ENCODE measurements around the gene UMODL1. TPM values are rescaled to one million over a fixed set of nuclear protein-coding genes. Genes with fewer than 3 reads are reported as not detected.

The UMODL1 gene
- total RNA-seq, 1 donor from 2014 or later, result not detected

DNA sequence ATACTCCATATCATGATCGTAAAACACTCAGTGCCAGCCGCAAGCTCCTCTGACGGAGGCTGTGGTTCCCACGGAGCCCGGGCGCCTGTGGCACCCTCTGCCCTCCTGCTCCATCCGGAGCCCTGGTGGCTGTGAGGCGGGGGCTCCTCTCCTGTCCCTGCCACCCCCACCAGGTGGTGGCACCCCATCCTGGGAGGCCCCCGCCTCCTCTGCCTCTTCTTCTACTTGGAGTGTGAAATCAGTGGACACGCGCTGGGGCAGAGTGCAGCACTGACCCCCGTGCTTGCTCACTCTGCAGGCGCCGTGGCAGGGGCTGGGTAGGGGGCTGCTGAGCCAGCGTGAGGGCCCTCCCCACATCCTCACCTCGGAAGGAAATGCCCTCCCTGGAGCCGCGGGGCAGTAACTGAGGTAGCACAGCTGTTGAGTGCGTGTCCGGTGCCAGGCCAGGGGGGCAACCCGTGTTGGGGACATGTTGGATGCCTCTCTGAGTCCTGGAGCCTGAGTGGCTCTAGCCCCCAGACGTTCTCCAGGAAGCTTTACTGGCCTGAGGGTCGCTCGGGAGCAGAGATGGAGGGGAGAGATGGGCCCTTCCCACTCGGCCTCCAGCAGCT, 89.1 kb downstream of the UMODL1 start:
- H3K27ac Mint-ChIP-seq (ENCODE audit: unreplicated experiment), result no peak overlapping the region
- peaks cover 11% of the 10 kb centered on the region for H3K27me3 Mint-ChIP-seq (ENCODE audit: unreplicated experiment)
- no peak overlapping the region for H3K4me3 Mint-ChIP-seq (ENCODE audit: unreplicated experiment)
- H3K36me3 Mint-ChIP-seq (ENCODE audit: low read depth, unreplicated experiment), result peaks cover 5% of the 10 kb centered on the region
- TF ChIP-seq, protein P1, sequence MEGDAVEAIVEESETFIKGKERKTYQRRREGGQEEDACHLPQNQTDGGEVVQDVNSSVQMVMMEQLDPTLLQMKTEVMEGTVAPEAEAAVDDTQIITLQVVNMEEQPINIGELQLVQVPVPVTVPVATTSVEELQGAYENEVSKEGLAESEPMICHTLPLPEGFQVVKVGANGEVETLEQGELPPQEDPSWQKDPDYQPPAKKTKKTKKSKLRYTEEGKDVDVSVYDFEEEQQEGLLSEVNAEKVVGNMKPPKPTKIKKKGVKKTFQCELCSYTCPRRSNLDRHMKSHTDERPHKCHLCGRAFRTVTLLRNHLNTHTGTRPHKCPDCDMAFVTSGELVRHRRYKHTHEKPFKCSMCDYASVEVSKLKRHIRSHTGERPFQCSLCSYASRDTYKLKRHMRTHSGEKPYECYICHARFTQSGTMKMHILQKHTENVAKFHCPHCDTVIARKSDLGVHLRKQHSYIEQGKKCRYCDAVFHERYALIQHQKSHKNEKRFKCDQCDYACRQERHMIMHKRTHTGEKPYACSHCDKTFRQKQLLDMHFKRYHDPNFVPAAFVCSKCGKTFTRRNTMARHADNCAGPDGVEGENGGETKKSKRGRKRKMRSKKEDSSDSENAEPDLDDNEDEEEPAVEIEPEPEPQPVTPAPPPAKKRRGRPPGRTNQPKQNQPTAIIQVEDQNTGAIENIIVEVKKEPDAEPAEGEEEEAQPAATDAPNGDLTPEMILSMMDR (IDR thresholded peaks at IDR 0.05; ENCODE audit: unreplicated experiment), result no peak
- peaks cover 42% of the 10 kb centered on the region for H3K4me1 Mint-ChIP-seq (ENCODE audit: unreplicated experiment)
- DNase-seq (ENCODE audit: low spot score), result no peak
- H3K9me3 Mint-ChIP-seq (ENCODE audit: unreplicated experiment), result no peaks in the 10 kb centered on the region

DNA sequence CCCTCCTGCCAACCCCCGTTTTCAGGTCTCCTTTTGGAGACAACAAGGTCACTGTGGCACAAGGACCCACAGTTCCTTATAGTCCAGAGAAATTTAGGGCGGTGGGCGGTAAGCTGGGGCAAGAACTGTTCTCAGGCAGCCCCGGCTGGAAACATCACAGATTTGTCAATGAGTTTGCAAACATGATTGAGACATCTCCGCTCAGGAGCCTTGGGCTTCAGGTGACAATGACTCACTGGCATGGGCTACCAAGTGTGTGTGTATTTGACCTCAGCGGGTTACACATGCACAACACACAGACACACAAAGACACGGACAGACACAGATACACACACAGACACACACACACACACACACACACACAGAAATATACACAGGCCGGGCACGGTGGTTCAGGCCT, 89.6 kb downstream of the UMODL1 start:
- TF ChIP-seq, protein P1 (IDR thresholded peaks at IDR 0.05; ENCODE audit: unreplicated experiment), result no peak
- peak overlapping the region; percentile 49 for H3K4me3 Mint-ChIP-seq (ENCODE audit: unreplicated experiment)
- H3K4me1 Mint-ChIP-seq (ENCODE audit: unreplicated experiment), result peaks cover 42% of the 10 kb centered on the region
- H3K27ac Mint-ChIP-seq (ENCODE audit: unreplicated experiment), result peak overlapping the region; percentile 90
- H3K27me3 Mint-ChIP-seq (ENCODE audit: unreplicated experiment), result peaks cover 11% of the 10 kb centered on the region
- no peaks in the 10 kb centered on the region for H3K9me3 Mint-ChIP-seq (ENCODE audit: unreplicated experiment)
- no peak for DNase-seq (ENCODE audit: low spot score)
- peaks cover 5% of the 10 kb centered on the region for H3K36me3 Mint-ChIP-seq (ENCODE audit: low read depth, unreplicated experiment)

DNA sequence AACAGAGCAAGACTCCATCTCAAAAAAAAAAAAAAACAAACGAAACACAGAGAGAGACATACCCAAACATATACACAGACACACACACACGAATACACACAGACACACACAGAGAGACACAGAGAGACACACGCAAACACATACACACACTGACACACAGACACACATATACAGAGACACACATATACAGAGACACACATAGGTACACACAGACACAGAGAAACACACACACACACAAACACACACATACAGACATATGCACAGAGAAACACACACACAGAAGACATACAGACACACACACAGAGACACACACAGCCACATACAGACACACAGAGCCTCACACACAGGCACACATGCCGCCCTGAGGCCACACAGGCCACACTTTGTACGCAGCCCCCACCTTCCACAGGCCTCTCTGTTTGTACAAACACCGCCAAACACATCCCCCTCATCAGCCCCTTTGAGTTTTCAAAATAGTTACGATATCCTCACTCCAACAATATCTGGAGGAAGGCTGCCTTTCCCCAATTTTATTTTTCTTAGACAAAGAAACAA, 90.4 kb downstream of the UMODL1 start:
- peak overlapping the region; percentile 83 for H3K4me3 Mint-ChIP-seq (ENCODE audit: unreplicated experiment)
- H3K27ac Mint-ChIP-seq (ENCODE audit: unreplicated experiment), result peak overlapping the region; percentile 90
- no peak for DNase-seq (ENCODE audit: low spot score)
- TF ChIP-seq, protein P1 (IDR thresholded peaks at IDR 0.05; ENCODE audit: unreplicated experiment), result no peak
- peaks cover 5% of the 10 kb centered on the region for H3K36me3 Mint-ChIP-seq (ENCODE audit: low read depth, unreplicated experiment)
- peaks cover 42% of the 10 kb centered on the region for H3K4me1 Mint-ChIP-seq (ENCODE audit: unreplicated experiment)
- H3K27me3 Mint-ChIP-seq (ENCODE audit: unreplicated experiment), result peaks cover 11% of the 10 kb centered on the region
- no peaks in the 10 kb centered on the region for H3K9me3 Mint-ChIP-seq (ENCODE audit: unreplicated experiment)

DNA sequence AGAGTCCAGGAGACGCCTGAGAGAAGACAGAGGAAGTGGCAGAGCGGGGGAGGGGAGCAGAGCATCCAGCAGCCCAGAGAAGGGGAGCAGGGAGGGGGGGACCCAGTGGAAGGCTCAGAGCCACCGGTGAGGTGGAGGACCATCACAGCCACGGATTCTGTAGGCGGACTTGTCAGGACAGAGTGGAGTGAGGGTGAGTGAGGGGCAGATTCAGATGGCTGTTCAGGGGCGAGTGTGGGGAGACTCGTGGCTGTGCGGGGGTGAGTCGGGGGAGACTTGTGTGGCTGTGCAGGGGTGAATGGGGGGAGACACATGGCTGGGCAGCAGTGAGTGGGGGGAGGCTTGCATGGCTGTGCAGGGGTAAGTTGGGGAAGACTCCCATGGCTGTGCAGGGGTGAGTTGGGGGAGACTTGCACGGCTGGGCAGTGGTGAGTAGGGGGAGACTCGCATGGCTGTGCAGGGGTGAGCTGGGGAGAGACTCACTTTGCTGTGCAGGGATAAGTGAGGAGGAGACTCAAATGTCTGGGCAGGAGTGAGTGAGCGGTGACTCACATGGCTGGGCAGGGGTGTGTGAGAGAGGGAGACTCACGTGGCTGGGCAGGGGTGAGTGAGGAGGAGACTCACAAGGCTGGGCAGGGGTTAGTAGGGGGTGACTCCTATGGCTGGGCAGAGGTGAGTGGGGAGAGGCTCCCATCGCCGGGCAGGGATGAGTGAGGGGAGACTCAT, 91.0 kb downstream of the UMODL1 start:
- peak; percentile 36 for DNase-seq (ENCODE audit: low spot score)
- peaks cover 11% of the 10 kb centered on the region for H3K27me3 Mint-ChIP-seq (ENCODE audit: unreplicated experiment)
- H3K9me3 Mint-ChIP-seq (ENCODE audit: unreplicated experiment), result no peaks in the 10 kb centered on the region
- TF ChIP-seq, protein P1 (IDR thresholded peaks at IDR 0.05; ENCODE audit: unreplicated experiment), result no peak
- H3K27ac Mint-ChIP-seq (ENCODE audit: unreplicated experiment), result peak overlapping the region; percentile 90
- peak overlapping the region; percentile 83 for H3K4me3 Mint-ChIP-seq (ENCODE audit: unreplicated experiment)
- H3K36me3 Mint-ChIP-seq (ENCODE audit: low read depth, unreplicated experiment), result peaks cover 5% of the 10 kb centered on the region
- peaks cover 41% of the 10 kb centered on the region for H3K4me1 Mint-ChIP-seq (ENCODE audit: unreplicated experiment)

Measured in endothelial cell (in vitro differentiated cells).